NCI-H2196 (cell line): Measurements from ENCODE around the gene MYF5.

Experiments used
- DNase-seq: peaks from one replicate; lab custom pipeline; 2025; ENCODE audit not compliant: unreplicated experiment; lab: John Stamatoyannopoulos, UW

The MYF5 gene

GRCh38 chr12:80756875-80757274 is 40.2 kb downstream of the MYF5 start:
- no peak for DNase-seq

- no peak for DNase-seq
Observed at GRCh38 chr12:80761838-80762237, 45.1 kb downstream of the MYF5 start.

- no peak for DNase-seq
Observed at GRCh38 chr12:80763874-80764273, 47.2 kb downstream of the MYF5 start.

- DNase-seq: no peak
Observed at GRCh38 chr12:80766210-80766609, 49.5 kb downstream of the MYF5 start.

GRCh38 chr12:80766897-80767296 is 50.2 kb downstream of the MYF5 start:
- no peak for DNase-seq
